Activated naive CD4-positive, alpha-beta T cell treated with anti-CD3 and anti-CD28 coated beads, Interleukin-2, amount 50 U/mL, for 24 hours (primary cell): Measurements from ENCODE around the gene TLR1.
"Not testable (repeated sequence)": the region's sequence is repeated elsewhere in the genome, so short reads cannot be mapped to it uniquely, and the experiment has no call there.

ENCODE experiments used
- H3K27ac Mint-ChIP-seq: one replicate; pipeline ENCODE4 v1.8.0; 2021; ENCODE audit warnings: mild to moderate bottlenecking, mixed read lengths
- H3K27me3 Mint-ChIP-seq: one replicate; pipeline ENCODE4 v1.8.0; 2021; ENCODE audit warnings: mixed read lengths
- H3K36me3 Mint-ChIP-seq: one replicate; pipeline ENCODE4 v1.8.0; 2021; ENCODE audit warnings: mixed read lengths
- H3K4me1 Mint-ChIP-seq: one replicate; pipeline ENCODE4 v1.8.0; 2021; ENCODE audit warnings: mixed read lengths
- H3K4me3 Mint-ChIP-seq: one replicate; pipeline ENCODE4 v1.8.0; 2021; ENCODE audit warnings: mild to moderate bottlenecking, mixed read lengths
- H3K9me3 Mint-ChIP-seq: one replicate; pipeline ENCODE4 v1.8.0; 2021; ENCODE audit warnings: mixed read lengths

Gene TLR1

GRCh38 chr4:38791010-38791409 is 13.6 kb downstream of the TLR1 start:
- peaks cover 12% of the 10 kb centered on the region for H3K36me3 Mint-ChIP-seq
- H3K27me3 Mint-ChIP-seq: no peaks in the 10 kb centered on the region
- H3K4me1 Mint-ChIP-seq: no peaks in the 10 kb centered on the region
- H3K27ac Mint-ChIP-seq: no peak overlapping the region
- H3K4me3 Mint-ChIP-seq: no peak overlapping the region
- H3K9me3 Mint-ChIP-seq: peaks cover 13% of the 10 kb centered on the region

GRCh38 chr4:38788317-38788716 is 16.3 kb downstream of the TLR1 start:
- H3K36me3 Mint-ChIP-seq: peaks cover 8% of the 10 kb centered on the region
- peaks cover 6% of the 10 kb centered on the region for H3K9me3 Mint-ChIP-seq
- H3K4me3 Mint-ChIP-seq: no peak overlapping the region
- no peaks in the 10 kb centered on the region for H3K27me3 Mint-ChIP-seq
- H3K4me1 Mint-ChIP-seq: no peaks in the 10 kb centered on the region
- no peak overlapping the region for H3K27ac Mint-ChIP-seq

- Mint-ChIP-seq H3K27me3 (no peaks in the 10 kb centered on the region), H3K4me1 (peaks cover 2% of the 10 kb centered on the region), H3K36me3 (peaks cover 8% of the 10 kb centered on the region), H3K9me3 (peaks cover 6% of the 10 kb centered on the region), H3K4me3 (no peak overlapping the region), H3K27ac (no peak overlapping the region)
Measured at GRCh38 chr4:38787693-38788092, 16.9 kb downstream of the TLR1 start.

- Mint-ChIP-seq H3K36me3 (peaks cover 3% of the 10 kb centered on the region), H3K27ac (no peak overlapping the region), H3K4me3 (no peak overlapping the region), H3K9me3 (peaks cover 6% of the 10 kb centered on the region), H3K4me1 (peaks cover 5% of the 10 kb centered on the region), H3K27me3 (no peaks in the 10 kb centered on the region)
Measured at GRCh38 chr4:38785901-38786402, 18.6 kb downstream of the TLR1 start.

GRCh38 chr4:38785041-38785790 is 19.4 kb downstream of the TLR1 start:
- Mint-ChIP-seq H3K27me3 (no peaks in the 10 kb centered on the region), H3K27ac (no peak overlapping the region)

GRCh38 chr4:38784141-38784540 is 20.4 kb downstream of the TLR1 start:
- peak overlapping the region; percentile 5 for H3K27ac Mint-ChIP-seq
- H3K36me3 Mint-ChIP-seq: no peaks in the 10 kb centered on the region
- no peaks in the 10 kb centered on the region for H3K27me3 Mint-ChIP-seq
- H3K4me3 Mint-ChIP-seq: no peak overlapping the region
- no peaks in the 10 kb centered on the region for H3K9me3 Mint-ChIP-seq
- H3K4me1 Mint-ChIP-seq: peaks cover 5% of the 10 kb centered on the region

More at GRCh38 chr4:38785041-38785790, 19.4 kb downstream of the TLR1 start:
- Mint-ChIP-seq H3K4me3 (no peak overlapping the region), H3K36me3 (peaks cover 2% of the 10 kb centered on the region), H3K4me1 (peaks cover 5% of the 10 kb centered on the region), H3K9me3 (peaks cover 5% of the 10 kb centered on the region)

- H3K9me3 Mint-ChIP-seq: no peaks in the 10 kb centered on the region
- H3K27ac Mint-ChIP-seq: no peak overlapping the region
- peaks cover 5% of the 10 kb centered on the region for H3K4me1 Mint-ChIP-seq
- H3K36me3 Mint-ChIP-seq: no peaks in the 10 kb centered on the region
- no peaks in the 10 kb centered on the region for H3K27me3 Mint-ChIP-seq
- no peak overlapping the region for H3K4me3 Mint-ChIP-seq
Measured at GRCh38 chr4:38783109-38783460, 21.5 kb downstream of the TLR1 start.

- Mint-ChIP-seq H3K4me3 (peak within 1 kb of the TSS; percentile 56), H3K27me3 (no peaks in the 10 kb centered on the region), H3K4me1 (peaks cover 5% of the 10 kb centered on the region), H3K36me3 (no peaks in the 10 kb centered on the region), H3K27ac (peak within 1 kb of the TSS; percentile 5), H3K9me3 (no peaks in the 10 kb centered on the region)
Measured at GRCh38 chr4:38782452-38783108, 22.0 kb downstream of the TLR1 start, which contains the start of gene TLR10. TLR10 (minus strand) TSS chr4:38782990; CDS start chr4:38775590, 7,400 bp downstream.

- Mint-ChIP-seq H3K4me1 (peaks cover 5% of the 10 kb centered on the region), H3K4me3 (no peak overlapping the region), H3K36me3 (peaks cover 3% of the 10 kb centered on the region), H3K9me3 (peaks cover 5% of the 10 kb centered on the region), H3K27ac (no peak overlapping the region), H3K27me3 (peaks cover 1% of the 10 kb centered on the region)
Measured at GRCh38 chr4:38781854-38782261, 22.7 kb downstream of the TLR1 start.

- H3K4me3 Mint-ChIP-seq: no peak overlapping the region
- no peak overlapping the region for H3K27ac Mint-ChIP-seq
- H3K9me3 Mint-ChIP-seq: peaks cover 6% of the 10 kb centered on the region
- peaks cover 4% of the 10 kb centered on the region for H3K36me3 Mint-ChIP-seq
- H3K4me1 Mint-ChIP-seq: peaks cover 5% of the 10 kb centered on the region
- H3K27me3 Mint-ChIP-seq: peaks cover 1% of the 10 kb centered on the region
Measured at GRCh38 chr4:38780833-38781484, 23.6 kb downstream of the TLR1 start.

GRCh38 chr4:38779790-38780189 is 24.8 kb downstream of the TLR1 start:
- H3K27ac Mint-ChIP-seq: no peak overlapping the region
- peaks cover 6% of the 10 kb centered on the region for H3K9me3 Mint-ChIP-seq
- peaks cover 5% of the 10 kb centered on the region for H3K4me1 Mint-ChIP-seq
- H3K36me3 Mint-ChIP-seq: peaks cover 4% of the 10 kb centered on the region
- peaks cover 1% of the 10 kb centered on the region for H3K27me3 Mint-ChIP-seq
- H3K4me3 Mint-ChIP-seq: no peak overlapping the region

- H3K27ac Mint-ChIP-seq, H3K27me3 Mint-ChIP-seq, H3K36me3 Mint-ChIP-seq, H3K9me3 Mint-ChIP-seq, H3K4me1 Mint-ChIP-seq, H3K4me3 Mint-ChIP-seq: not testable (repeated sequence)
Measured at GRCh38 chr4:38777925-38778324, 26.7 kb downstream of the TLR1 start.

GRCh38 chr4:38775326-38775725 is 29.3 kb downstream of the TLR1 start:
- Mint-ChIP-seq H3K27ac (no peak overlapping the region), H3K36me3 (peaks cover 4% of the 10 kb centered on the region), H3K27me3 (peaks cover 1% of the 10 kb centered on the region), H3K4me3 (no peak overlapping the region), H3K4me1 (no peaks in the 10 kb centered on the region), H3K9me3 (peaks cover 9% of the 10 kb centered on the region)

GRCh38 chr4:38774181-38774955 is 30.2 kb downstream of the TLR1 start:
- H3K4me3 Mint-ChIP-seq: no peak overlapping the region

GRCh38 chr4:38770281-38770680 is 34.3 kb downstream of the TLR1 start:
- H3K36me3 Mint-ChIP-seq, H3K9me3 Mint-ChIP-seq, H3K4me1 Mint-ChIP-seq, H3K27ac Mint-ChIP-seq, H3K4me3 Mint-ChIP-seq, H3K27me3 Mint-ChIP-seq: not testable (repeated sequence)

More at GRCh38 chr4:38774181-38774955, 30.2 kb downstream of the TLR1 start:
- no peak overlapping the region for H3K27ac Mint-ChIP-seq
- no peaks in the 10 kb centered on the region for H3K4me1 Mint-ChIP-seq
- peaks cover 9% of the 10 kb centered on the region for H3K9me3 Mint-ChIP-seq
- peaks cover 4% of the 10 kb centered on the region for H3K36me3 Mint-ChIP-seq
- peaks cover 1% of the 10 kb centered on the region for H3K27me3 Mint-ChIP-seq
